ENCODE data around the gene NSUN6.

Gene NSUN6

DNA sequence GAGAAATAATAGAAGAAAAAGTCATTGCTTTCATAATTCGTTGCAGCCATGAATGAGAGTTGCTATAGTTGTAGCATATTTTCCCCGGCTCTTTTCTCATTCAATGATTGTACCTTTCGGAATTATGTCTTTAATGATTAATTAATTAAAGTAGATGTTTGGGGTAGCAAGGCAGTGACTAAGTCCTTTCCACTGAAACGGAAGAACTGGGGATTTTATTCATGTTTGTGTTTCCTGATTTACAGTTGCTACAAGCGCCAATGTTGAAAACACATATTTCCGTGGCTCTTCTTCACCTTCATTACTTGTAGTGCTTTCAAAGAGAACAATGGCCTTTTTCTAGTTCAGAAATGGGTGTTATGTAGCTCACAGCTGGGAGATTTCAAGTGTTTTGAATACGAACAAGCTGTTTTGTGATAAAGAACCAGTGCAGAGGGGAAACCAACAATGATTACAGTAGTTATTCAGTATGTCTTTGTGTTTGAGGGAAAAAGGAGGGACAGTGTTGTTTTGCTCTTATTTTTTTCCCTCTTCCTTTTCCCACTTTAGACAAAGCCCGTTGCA lies 153.5 kb downstream of the NSUN6 start:
- no peak for DNase-seq
